ENCODE data around the gene CA10.

GRCh38 chr17:51954232-51954765, 204.2 kb downstream of the CA10 start:
- TF ChIP-seq CTCF (IDR thresholded peaks at IDR 0.05; ENCODE audit: insufficient read depth, low read length, poor library complexity, severe bottlenecking) (no peak), EZH2phosphoT487 (conservative IDR thresholded peaks at IDR 0.05; ENCODE audit: low read length) (no peak)

Data from SU-DHL-6 (cell line).